Measurements from ENCODE around the gene CHADL. TPM values are rescaled to one million over a fixed set of nuclear protein-coding genes. Genes with fewer than 3 reads are reported as not detected.
A peak's percentile ranks its signal among the peaks of the same experiment; 100 is the strongest.

The CHADL gene
- total and polyA plus RNA-seq, 2 experiments from 2014 or later, result 1.6 TPM; not detected in 1

DNA sequence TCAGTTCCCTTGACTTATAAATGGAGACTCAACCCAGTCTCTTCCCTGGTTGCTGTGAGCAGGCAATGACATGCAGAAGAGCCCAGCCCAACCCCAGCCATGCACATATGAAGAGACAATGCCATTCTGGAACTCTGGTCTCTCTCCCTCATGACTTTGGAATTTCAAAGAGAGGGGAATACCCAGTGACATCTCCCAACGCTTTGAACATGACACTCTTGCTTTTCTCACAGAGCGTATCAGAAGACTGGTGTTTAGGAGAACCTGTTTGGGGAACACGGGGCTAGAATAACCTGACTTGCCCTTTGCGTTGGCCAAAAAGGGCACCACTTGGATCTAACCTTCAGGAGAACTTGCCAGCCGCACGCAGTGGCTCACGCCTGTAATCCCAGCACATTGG, 32.4 kb upstream of the CHADL start (continued):
- TF ChIP-seq, protein P1, sequence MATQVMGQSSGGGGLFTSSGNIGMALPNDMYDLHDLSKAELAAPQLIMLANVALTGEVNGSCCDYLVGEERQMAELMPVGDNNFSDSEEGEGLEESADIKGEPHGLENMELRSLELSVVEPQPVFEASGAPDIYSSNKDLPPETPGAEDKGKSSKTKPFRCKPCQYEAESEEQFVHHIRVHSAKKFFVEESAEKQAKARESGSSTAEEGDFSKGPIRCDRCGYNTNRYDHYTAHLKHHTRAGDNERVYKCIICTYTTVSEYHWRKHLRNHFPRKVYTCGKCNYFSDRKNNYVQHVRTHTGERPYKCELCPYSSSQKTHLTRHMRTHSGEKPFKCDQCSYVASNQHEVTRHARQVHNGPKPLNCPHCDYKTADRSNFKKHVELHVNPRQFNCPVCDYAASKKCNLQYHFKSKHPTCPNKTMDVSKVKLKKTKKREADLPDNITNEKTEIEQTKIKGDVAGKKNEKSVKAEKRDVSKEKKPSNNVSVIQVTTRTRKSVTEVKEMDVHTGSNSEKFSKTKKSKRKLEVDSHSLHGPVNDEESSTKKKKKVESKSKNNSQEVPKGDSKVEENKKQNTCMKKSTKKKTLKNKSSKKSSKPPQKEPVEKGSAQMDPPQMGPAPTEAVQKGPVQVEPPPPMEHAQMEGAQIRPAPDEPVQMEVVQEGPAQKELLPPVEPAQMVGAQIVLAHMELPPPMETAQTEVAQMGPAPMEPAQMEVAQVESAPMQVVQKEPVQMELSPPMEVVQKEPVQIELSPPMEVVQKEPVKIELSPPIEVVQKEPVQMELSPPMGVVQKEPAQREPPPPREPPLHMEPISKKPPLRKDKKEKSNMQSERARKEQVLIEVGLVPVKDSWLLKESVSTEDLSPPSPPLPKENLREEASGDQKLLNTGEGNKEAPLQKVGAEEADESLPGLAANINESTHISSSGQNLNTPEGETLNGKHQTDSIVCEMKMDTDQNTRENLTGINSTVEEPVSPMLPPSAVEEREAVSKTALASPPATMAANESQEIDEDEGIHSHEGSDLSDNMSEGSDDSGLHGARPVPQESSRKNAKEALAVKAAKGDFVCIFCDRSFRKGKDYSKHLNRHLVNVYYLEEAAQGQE (IDR thresholded peaks at IDR 0.05; ENCODE audit: unreplicated experiment), result no peak
- TF ChIP-seq ZNF331 (CRISPR knock-in tag; IDR thresholded peaks at IDR 0.05; ENCODE audit: low read depth), result no peak
- no peak for TF ChIP-seq JUNB (IDR thresholded peaks at IDR 0.05; ENCODE audit: unreplicated experiment)
- no peak for TF ChIP-seq NANOG (IDR thresholded peaks at IDR 0.05; ENCODE audit: borderline replicate concordance)
- TF ChIP-seq STAT1 (IDR thresholded peaks at IDR 0.05; ENCODE audit: unreplicated experiment), result no peak
- TF ChIP-seq, protein P2, sequence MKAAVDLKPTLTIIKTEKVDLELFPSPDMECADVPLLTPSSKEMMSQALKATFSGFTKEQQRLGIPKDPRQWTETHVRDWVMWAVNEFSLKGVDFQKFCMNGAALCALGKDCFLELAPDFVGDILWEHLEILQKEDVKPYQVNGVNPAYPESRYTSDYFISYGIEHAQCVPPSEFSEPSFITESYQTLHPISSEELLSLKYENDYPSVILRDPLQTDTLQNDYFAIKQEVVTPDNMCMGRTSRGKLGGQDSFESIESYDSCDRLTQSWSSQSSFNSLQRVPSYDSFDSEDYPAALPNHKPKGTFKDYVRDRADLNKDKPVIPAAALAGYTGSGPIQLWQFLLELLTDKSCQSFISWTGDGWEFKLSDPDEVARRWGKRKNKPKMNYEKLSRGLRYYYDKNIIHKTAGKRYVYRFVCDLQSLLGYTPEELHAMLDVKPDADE (IDR thresholded peaks at IDR 0.05), result no peak
- no peak for TF ChIP-seq ZNF114 (CRISPR knock-in tag; IDR thresholded peaks at IDR 0.05)

DNA sequence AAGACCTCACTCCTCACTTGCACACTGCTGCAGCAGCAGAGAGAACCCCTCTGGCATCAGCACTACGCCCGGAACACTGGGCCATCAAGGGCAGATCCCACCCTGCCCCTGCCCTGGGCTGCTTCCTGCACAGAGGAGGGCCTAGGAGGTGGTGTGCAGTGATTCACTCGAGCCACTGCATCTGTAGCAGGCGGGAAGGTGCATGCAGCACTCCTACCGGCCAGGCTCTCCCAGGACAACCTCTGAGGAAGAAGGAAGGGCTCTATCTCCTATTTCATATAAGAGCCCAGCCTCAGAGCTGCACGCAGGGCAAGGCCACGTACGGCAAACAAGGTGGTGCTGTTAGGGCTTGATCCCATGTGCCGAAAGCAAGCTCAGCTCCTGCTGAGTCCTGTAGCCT, 31.1 kb upstream of the CHADL start:
- H3K36me3 Mint-ChIP-seq (ENCODE audit: low read depth), result peaks cover 82% of the 10 kb centered on the region
- Histone ChIP-seq H3K9me2 (ENCODE audit: insufficient read depth) (no peaks in the 10 kb centered on the region), H3K79me2 (replicated peaks; ENCODE audit: insufficient read depth) (peaks cover 20% of the 10 kb centered on the region; the same call in 1 of the 2 replicates), H3F3A (replicated peaks; ENCODE audit: low read depth) (0 out of 2 replicates have a peak, but pooled peaks cover 21% of the 10 kb centered on the region), H3K4me2 (no peak overlapping the region), H3K36me3 (ENCODE audit: insufficient read depth) (peaks cover 81% of the 10 kb centered on the region), H3K4me3 (no peak overlapping the region), H3K27ac (ENCODE audit: low read depth) (no peak overlapping the region), H3K27me3 (ENCODE audit: insufficient read depth) (no peaks in the 10 kb centered on the region), H4K20me1 (replicated peaks; ENCODE audit: insufficient read depth) (peaks cover 26% of the 10 kb centered on the region), H2AFZ (no peak overlapping the region), H3K4me1 (ENCODE audit: insufficient read depth) (no peaks in the 10 kb centered on the region)
- DNase-seq (ENCODE audit: low spot score), result no peak
- H3K4me1 Mint-ChIP-seq, result no peaks in the 10 kb centered on the region; the same call in 2 of the 3 replicates
- peaks cover 8% of the 10 kb centered on the region for H3K27me3 Mint-ChIP-seq (ENCODE audit: insufficient read depth, low read depth, poor library complexity)
- H3K9me3 Mint-ChIP-seq, result no peaks in the 10 kb centered on the region
- H3K27ac Mint-ChIP-seq, result no peak overlapping the region
- H3K4me3 Mint-ChIP-seq, result no peak overlapping the region
- TF ChIP-seq STAT1 (IDR thresholded peaks at IDR 0.05; ENCODE audit: unreplicated experiment) (no peak), EZH2phosphoT487 (IDR thresholded peaks at IDR 0.05; ENCODE audit: unreplicated experiment) (no peak), JUNB (IDR thresholded peaks at IDR 0.05; ENCODE audit: unreplicated experiment) (no peak), ZNF114 (CRISPR knock-in tag; IDR thresholded peaks at IDR 0.05) (no peak), CREB1 (CRISPR knock-in tag; IDR thresholded peaks at IDR 0.05; ENCODE audit: low read depth) (no peak)
- TF ChIP-seq, protein P1 (IDR thresholded peaks at IDR 0.05; ENCODE audit: unreplicated experiment), result no peak
- TF ChIP-seq, protein P3, sequence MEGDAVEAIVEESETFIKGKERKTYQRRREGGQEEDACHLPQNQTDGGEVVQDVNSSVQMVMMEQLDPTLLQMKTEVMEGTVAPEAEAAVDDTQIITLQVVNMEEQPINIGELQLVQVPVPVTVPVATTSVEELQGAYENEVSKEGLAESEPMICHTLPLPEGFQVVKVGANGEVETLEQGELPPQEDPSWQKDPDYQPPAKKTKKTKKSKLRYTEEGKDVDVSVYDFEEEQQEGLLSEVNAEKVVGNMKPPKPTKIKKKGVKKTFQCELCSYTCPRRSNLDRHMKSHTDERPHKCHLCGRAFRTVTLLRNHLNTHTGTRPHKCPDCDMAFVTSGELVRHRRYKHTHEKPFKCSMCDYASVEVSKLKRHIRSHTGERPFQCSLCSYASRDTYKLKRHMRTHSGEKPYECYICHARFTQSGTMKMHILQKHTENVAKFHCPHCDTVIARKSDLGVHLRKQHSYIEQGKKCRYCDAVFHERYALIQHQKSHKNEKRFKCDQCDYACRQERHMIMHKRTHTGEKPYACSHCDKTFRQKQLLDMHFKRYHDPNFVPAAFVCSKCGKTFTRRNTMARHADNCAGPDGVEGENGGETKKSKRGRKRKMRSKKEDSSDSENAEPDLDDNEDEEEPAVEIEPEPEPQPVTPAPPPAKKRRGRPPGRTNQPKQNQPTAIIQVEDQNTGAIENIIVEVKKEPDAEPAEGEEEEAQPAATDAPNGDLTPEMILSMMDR (conservative IDR thresholded peaks at IDR 0.05; ENCODE audit: low read depth in 2 of 2), result no peak
- ATAC-seq, result peak; percentile 54
